HG02981 (cell line): ENCODE results near the gene RSAD1.

Source experiments
- ATAC-seq: cut with Tn5 transposase; IDR thresholded peaks from one replicate; pipeline ENCODE4 v1.9.1; 2021; ENCODE audit warnings: mild to moderate bottlenecking, moderate library complexity; ENCODE audit not compliant: unreplicated experiment

The RSAD1 gene

DNA sequence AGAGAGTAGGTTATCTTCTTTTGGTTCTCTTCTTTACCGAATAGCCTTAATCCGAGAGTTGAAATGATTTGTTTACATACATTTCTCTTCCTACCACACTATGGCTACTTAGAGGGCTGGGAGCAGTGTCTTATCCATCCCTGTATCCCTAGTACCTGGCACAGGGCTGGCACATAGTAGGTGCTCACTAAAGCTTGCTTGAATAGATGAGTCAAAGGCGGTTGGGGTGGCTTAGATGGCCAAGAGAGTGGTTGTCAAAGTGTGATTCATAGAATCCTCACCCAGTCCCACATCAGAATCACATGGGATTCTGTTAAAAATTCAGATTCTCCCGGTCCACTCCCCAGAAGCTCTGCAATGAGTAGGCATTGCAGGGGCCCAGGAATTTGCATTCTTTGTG, 21.0 kb upstream of the RSAD1 start:
- no peak for ATAC-seq

- ATAC-seq: no peak
Measured at GRCh38 chr17:50458270-50458669, 20.4 kb upstream of the RSAD1 start.

DNA sequence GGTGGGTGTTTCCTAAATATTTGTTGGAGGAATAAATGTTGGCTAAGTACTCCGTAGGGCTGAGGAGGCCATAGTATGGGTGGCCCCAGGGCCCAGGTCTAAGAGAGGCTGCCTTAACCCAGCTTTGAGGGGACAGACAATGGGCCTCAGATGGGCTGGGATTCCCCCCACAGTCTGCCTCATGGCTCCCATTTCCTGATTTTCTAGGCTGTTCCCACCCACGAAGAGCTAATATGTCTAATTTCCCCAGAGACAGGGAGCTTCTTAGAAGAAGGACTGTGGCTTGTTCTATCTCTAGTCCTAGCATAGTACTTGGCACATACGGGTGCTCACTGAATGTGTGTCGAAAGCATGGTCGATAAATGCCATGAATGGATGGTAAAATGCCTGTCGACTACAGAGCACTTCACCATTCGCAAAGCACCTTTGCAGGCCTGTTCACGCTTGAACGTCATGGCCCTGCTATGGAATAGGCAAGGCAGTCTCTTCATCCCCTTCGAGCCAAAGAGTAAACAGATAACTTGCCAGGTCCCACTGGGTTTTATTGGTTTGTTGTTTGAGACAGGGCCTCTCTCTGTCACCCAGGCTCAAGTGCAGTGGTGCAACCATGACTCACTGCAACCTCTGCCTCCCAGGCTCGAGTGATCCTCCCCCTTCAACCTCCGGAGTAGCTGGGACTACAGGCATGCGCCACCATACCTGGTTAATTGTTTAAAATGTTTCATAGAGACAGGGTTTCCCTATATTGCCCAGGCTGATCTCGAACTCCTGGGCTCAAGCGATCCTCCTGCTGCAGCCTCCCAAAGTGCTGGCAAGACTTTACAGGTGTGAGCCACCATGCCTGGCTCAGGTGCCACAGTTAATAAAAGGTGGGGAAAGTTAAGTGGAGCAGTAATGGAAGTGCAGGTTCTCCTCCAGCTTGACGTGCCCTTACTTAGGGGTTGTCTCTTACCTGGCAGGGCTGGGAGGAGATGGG, 19.7 kb upstream of the RSAD1 start:
- ATAC-seq: no peak

DNA sequence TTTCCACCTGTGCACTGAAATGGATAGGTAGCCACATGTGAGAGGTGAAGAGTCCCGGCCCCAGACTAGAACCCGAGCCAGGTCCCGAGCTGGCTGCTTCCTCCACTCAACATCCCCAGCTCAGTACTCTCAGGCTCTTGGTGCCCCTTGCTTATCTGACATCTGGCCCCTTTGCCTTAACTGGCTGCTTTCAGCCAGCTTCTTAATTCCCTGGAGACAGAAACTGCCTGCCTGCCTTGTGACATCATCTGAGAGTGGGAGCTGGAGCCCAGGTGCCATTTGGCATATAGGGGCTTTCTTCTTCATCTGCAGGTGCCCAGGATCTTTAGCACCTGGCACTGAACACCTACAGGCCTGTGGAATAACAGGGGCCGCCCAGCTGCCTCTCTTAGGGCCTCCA, 18.9 kb upstream of the RSAD1 start:
- no peak for ATAC-seq

DNA sequence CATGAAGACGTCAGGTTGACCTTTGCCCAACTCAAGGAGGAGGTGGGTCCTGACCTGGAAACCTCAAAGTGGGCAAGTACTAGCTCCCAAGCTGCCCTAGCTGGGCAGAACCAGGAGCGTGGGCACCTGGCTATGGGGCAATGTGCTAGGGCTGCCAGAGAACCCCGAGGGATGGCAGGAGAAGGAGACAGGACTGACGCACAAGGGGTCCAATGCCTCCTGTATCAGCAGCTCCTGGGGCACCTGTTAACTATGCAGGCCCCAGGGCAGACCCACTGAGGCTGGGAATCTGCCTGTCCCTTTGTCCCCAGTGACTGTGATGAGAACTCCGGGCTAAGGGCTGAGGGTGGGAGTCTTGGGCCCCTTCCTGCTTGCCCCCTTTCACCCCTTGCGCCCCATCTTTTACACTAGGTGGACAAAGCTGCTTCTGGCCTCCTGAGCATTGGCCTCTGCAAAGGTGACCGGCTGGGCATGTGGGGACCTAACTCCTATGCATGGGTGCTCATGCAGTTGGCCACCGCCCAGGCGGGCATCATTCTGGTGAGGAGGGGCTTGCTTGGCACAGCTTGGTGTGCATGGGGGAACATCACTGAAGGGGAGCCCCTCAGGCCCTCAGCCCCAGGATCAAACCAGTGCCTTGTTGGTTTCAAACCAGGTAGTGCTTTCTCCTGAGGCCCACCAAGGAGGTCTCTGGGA, 17.7 kb upstream of the RSAD1 start:
- ATAC-seq: no peak

DNA sequence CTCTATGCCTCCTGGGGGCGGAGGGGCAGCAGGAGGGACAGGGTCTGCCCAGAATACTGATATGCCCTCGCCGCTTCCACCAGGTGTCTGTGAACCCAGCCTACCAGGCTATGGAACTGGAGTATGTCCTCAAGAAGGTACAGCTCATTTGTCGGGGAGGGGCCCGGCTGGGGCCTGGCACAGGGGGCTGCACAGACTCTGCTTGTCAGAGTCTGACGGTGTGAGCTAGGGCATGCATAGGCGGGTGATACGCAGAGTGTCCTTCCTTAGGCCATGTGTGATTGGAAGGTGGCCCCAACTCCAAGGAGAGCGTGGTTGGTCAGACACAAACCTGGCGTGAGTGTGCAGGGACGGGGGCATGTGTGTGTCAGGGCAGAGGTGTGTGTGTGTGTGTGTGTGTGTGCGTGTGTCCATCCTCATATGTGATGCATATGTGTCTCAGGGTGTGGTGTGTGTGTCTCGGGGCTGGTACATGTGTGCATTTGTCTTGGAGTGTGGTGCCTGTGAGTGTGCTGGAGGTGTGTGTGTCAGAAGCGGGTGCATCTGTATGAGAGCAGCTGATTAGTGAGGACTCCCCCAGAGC, 17.0 kb upstream of the RSAD1 start:
- no peak for ATAC-seq

DNA sequence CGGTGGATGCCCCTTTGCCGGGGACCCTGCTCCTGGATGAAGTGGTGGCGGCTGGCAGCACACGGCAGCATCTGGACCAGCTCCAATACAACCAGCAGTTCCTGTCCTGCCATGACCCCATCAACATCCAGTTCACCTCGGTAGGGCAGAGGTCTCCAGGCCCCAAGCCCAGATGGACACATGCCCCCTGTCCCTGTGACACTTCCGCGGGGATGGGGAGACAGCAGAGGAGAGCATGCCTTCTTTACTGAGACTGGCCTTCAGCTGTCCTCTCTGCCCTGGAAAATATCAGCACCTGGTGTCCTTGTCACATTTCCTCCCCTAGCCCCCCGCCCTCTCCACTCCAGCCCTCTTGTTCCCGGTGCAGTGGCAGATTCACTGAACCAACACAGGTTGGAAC, 16.2 kb upstream of the RSAD1 start:
- ATAC-seq: no peak

GRCh38 chr17:50464121-50464520, 14.5 kb upstream of the RSAD1 start:
- ATAC-seq: no peak

DNA sequence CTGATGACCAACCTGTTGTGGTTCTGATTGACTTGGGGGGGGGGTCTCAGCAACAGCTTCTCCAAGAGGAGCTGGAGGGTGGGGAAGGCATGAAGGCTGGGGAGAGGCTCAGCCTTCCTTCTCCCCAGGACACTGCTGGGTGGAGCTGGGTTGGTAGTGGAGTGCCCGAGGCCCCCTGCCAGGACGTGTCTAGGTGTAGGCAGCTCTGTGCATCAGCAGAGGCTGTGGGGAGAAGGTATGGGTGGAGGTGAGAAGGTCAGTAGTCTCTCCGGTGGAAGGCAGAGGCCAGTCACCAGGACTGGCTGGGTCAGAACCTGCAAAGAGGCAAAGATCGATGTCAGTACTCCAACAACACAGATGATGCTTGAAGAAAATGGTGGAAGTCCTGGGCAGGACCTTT, 13.9 kb upstream of the RSAD1 start:
- no peak for ATAC-seq

- ATAC-seq: no peak
Measured at GRCh38 chr17:50465171-50465570, 13.5 kb upstream of the RSAD1 start.

- no peak for ATAC-seq
Measured at GRCh38 chr17:50465635-50466034, 13.0 kb upstream of the RSAD1 start.

- ATAC-seq: no peak
Measured at GRCh38 chr17:50466371-50467113, 12.1 kb upstream of the RSAD1 start.

DNA sequence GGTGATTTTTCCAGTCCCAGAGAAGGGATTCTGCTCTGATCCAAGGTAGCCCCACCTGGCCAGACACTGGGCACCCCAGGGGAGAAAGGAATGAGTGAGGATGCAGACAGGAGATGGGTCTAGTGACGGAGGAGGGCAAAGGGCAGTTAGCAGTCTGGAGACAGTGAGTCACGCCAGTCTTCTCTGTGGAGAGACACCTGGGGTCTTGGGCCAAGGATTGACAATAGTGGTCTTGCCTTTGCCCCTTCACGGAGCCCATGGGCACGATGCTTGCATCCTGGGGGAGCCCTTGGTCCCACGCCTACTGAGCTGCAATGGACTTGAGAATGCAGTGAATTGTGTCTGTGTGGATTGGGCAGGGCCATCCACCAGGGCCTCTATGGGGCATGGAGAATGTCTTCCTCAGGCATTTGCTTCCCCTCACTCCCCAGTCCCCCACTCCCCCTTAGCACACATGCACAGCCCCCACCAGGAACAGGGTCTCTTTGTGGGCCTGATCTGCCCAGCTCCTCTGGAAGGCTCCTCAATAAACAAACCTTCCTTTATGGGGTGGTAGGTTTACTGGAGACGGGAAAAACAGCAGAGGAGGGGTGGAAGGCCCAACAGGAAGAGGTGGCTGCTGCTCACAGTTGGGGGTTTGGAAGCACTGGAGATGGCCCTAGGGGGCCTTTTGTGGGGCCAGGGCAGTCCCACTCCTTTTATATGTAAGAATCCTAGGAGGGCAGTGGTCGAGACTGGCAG, 11.4 kb upstream of the RSAD1 start:
- no peak for ATAC-seq

GRCh38 chr17:50467855-50468303, 10.8 kb upstream of the RSAD1 start:
- ATAC-seq: no peak

DNA sequence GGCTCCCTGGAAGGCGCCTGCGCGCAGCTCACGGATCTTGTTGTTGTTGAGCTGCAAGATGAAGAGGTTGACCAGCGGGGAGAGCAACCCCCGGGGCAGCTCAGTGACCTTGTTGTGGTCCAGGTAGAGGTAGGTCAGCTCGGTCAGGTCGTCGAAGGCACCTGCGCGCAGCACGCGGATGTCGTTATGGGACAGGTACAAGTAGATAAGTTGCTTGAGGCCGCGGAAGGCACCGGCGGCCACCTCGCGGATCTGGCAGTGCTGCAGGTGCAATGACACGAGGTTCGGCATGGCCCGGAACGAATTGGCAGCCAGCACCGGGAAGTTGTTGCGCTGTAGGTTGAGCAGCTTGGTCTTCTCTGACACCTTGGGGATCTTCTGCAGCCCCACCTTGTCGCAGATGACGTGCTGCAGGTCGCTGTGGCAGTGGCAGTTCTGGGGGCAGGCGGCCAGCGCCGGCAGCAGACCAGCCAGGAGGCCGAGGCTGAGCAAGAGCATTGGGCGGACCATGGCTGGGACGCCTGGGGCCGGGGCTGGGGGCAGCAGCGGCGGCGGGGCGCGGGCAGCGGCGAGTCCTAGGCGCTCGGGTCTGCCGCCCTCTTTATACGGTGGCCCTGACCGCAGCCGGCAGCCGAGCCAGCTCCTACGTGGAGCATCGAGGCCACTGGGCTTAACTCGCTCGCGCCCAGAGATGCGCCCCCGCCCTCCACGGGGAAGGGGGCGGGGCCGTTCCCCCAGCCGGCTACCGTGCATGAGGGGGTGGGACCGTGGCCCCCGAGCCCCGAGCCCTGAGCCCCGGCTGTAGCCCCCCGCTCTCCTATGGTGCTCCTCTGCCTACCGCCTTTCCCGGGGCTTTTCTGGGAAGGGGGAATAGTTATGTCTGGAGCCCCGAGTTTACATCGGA, 10.1 kb upstream of the RSAD1 start, which contains the start of gene CHAD:
Gene CHAD (minus strand): TSS at position 577 of the 904 bp plus-strand sequence. CDS start 67 bp downstream, at position 510.
- ATAC-seq: no peak

DNA sequence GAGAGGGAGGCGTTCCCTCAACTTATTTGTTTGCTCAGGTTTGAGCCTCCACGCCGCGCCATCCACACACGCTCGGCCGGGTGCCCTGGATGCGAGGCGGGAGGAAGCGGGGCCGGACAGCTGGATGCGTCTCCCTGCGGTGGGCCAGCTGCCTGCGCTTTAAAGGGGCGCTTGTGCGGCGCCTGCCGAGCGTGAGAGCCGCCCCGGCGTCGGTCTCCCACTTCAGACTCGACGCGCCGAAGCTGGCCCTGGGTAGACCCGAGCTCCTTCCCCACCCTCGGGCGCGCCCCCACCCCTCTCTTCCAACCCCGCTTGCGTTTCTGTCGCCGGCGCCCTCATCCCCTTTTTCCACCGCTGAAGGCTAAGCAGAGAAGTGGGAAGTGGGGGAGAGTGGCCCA, 9.5 kb upstream of the RSAD1 start:
- no peak for ATAC-seq

DNA sequence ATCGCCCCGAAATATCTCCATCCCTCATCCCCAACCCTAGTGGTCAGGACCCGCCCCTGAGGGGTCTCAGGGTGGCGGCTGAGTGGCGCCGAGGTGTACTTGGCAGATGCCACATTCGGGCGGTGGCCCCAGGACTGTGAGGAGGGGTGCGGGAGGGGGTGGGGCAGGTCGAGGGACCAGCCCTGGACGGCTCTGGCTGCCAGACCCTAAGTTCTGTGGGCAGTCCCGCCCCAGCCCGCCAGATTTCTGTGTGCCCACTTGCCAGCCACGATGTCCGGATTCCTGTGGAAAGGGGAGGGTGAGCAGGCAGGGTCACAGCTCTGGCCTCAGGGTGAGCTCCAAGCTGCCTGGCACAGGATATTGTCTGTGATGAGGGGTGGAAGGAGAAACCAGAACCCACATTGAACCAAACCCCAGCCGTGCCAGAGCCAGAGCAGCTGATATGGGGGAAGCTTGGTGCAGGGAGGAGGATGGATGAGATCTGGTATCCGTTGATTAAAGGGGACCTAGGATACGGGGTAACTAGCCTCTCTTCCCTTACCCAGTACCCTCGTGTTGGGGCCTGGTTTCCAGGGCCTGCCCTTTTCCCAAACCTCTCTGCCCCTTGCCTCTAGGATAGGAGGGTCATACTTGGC, 8.9 kb upstream of the RSAD1 start:
- no peak for ATAC-seq

GRCh38 chr17:50470426-50470825, 8.2 kb upstream of the RSAD1 start:
- no peak for ATAC-seq
